Breast epithelium (tissue), 4 donors: ENCODE measurements around the gene PON2. TPM values are rescaled to one million over a fixed set of nuclear protein-coding genes. Genes with fewer than 3 reads are reported as not detected.
A peak's percentile ranks its signal among the peaks of the same experiment; 100 is the strongest.

Experiments used
- DNase-seq, 2 donors: peaks; one replicate each; pipeline ENCODE4 v3.0.0-alpha.2; 2019; ENCODE audit warnings: low spot score in 2 of 2
- H3K27ac ChIP-seq, 2 donors: fragments of 200-600 bp; sonication (generic) in 1 of 2; one replicate each; pipeline ENCODE4 v1.5.1; 2016 to 2019; ENCODE audit warnings: mild to moderate bottlenecking in 1 of 2
- H3K27me3 ChIP-seq, 2 donors: fragments of 200-600 bp; sonication (generic) in 1 of 2; one replicate each; pipeline versions ENCODE4 v1.5.1 to v1.6.0; 2017 to 2019; ENCODE audit warnings: control low read depth in 1 of 2, mild to moderate bottlenecking in 1 of 2
- H3K36me3 ChIP-seq: fragments of 200-600 bp; one replicate; pipeline ENCODE4 v1.5.1; 2019
- H3K4me1 ChIP-seq, 2 donors: fragments of 200-600 bp; sonication (generic); one replicate each; pipeline ENCODE4 v1.5.1; 2016 to 2019; ENCODE audit warnings: control low read depth in 1 of 2
- H3K4me3 ChIP-seq, 3 donors: fragments of 200-600 bp; sonication (generic); 1 replicate in 2 of 3; 2 replicates in 1 of 3; pipeline ENCODE4 v1.5.1; 2016 to 2019; ENCODE audit warnings: mild to moderate bottlenecking in 3 of 3, moderate library complexity in 2 of 3
- H3K9me3 ChIP-seq, 2 donors: fragments of 200-600 bp; sonication (generic) in 1 of 2; one replicate each; pipeline ENCODE4 v1.5.1; 2016 to 2019; ENCODE audit warnings: control low read depth in 1 of 2
- POLR2A ChIP-seq: fragments of 450-650 bp; IDR thresholded peaks from one replicate; pipeline ENCODE4 v1.6.1; 2016; ENCODE audit warnings: antibody characterized with exemption, mild to moderate bottlenecking, moderate library complexity
- POLR2AphosphoS5 ChIP-seq, 3 donors: sonication (generic); formaldehyde crosslinking; IDR thresholded peaks; one replicate each; pipeline ENCODE4 v1.6.1; 2017; ENCODE audit warnings: antibody characterized with exemption in 3 of 3
- intact Hi-C: fragments of 100-400 bp; cut with DNase I; formaldehyde crosslinking; loops from one replicate; pipeline ENCODE4 v1.15.1; 2023; ENCODE audit warnings: low total_unique reads
- total RNA-seq, 3 donors: library from RNA; depleted of rRNA; stranded (reverse); fragments of >200 nt; gene quantifications; one replicate each; pipeline ENCODE4 v1.1.0, GENCODE V29; 2016
- TF ChIP-seq, protein P1 (sequence below), 3 donors: fragments of 450-650 bp; IDR thresholded peaks; one replicate each; pipeline ENCODE4 v1.5.1; 2016 to 2017; ENCODE audit warnings: antibody characterized with exemption in 3 of 3, mild to moderate bottlenecking in 3 of 3, moderate library complexity in 3 of 3

PON2 gene
- total RNA-seq, 3 donors from 2014 or later, result 119 to 168 (median 165) TPM

- DNase-seq, result peak; percentile 22 to 56
Measured at GRCh38 chr7:95396136-95397032, 38.4 kb downstream of the PON2 start, which contains the start of gene PON3. PON3 (minus strand) TSS chr7:95396375; CDS start chr7:95396350, 25 bp downstream.

GRCh38 chr7:95395755-95396135, 39.1 kb downstream of the PON2 start:
- peak overlapping the region; percentile 76 to 77 for H3K27ac ChIP-seq
- intact Hi-C loops, result no loop called here
- no peak for TF ChIP-seq POLR2AphosphoS5 (IDR thresholded peaks at IDR 0.05)
- TF ChIP-seq, protein P1, sequence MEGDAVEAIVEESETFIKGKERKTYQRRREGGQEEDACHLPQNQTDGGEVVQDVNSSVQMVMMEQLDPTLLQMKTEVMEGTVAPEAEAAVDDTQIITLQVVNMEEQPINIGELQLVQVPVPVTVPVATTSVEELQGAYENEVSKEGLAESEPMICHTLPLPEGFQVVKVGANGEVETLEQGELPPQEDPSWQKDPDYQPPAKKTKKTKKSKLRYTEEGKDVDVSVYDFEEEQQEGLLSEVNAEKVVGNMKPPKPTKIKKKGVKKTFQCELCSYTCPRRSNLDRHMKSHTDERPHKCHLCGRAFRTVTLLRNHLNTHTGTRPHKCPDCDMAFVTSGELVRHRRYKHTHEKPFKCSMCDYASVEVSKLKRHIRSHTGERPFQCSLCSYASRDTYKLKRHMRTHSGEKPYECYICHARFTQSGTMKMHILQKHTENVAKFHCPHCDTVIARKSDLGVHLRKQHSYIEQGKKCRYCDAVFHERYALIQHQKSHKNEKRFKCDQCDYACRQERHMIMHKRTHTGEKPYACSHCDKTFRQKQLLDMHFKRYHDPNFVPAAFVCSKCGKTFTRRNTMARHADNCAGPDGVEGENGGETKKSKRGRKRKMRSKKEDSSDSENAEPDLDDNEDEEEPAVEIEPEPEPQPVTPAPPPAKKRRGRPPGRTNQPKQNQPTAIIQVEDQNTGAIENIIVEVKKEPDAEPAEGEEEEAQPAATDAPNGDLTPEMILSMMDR (IDR thresholded peaks at IDR 0.05), result no peak
- TF ChIP-seq POLR2A, result no peak

More at GRCh38 chr7:95396136-95397032, 38.4 kb downstream of the PON2 start, which contains the start of gene PON3:
- H3K9me3 ChIP-seq, result no peaks in the 10 kb centered on the region
- H3K27ac ChIP-seq, result peak within 1 kb of the TSS; percentile 76 to 77
- H3K4me1 ChIP-seq, result no peaks in the 10 kb centered on the region
- H3K4me3 ChIP-seq, result peak within 1 kb of the TSS; percentile 41 to 80 (median 64)
- no peak for TF ChIP-seq POLR2A
- TF ChIP-seq POLR2AphosphoS5 (IDR thresholded peaks at IDR 0.05), result peak in 2 of 3 donors; percentile 23 to 43
- TF ChIP-seq, protein P1 (IDR thresholded peaks at IDR 0.05), result peak in 1 of 3 donors; percentile 21
- H3K36me3 ChIP-seq, result no peaks in the 10 kb centered on the region
- H3K27me3 ChIP-seq, result no peaks in the 10 kb centered on the region
- intact Hi-C loops, result no loop called here

DNA sequence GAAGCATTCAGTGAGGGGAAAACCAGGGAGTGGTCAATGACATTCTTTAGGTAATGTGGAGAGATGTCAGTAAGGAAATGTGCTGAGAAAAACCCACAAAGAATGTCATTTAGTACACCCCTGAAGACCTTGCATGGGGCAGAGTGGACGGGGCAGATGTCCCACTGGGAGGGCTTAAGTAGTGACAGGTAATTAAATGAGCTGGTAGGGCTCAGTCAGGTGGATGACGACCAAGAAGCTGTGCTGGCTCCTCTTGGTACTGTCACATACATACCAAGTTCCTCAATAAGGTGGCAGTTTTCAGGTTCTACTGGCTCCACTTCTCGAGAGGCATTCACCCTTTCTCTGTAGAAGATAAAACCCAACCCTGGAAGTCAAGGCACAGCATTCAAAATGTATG, 40.5 kb downstream of the PON2 start:
- TF ChIP-seq POLR2A (no peak), POLR2AphosphoS5 (IDR thresholded peaks at IDR 0.05) (no peak)
- TF ChIP-seq, protein P1 (IDR thresholded peaks at IDR 0.05), result no peak
- Histone ChIP-seq H3K9me3 (no peaks in the 10 kb centered on the region), H3K27ac (no peak overlapping the region), H3K27me3 (no peaks in the 10 kb centered on the region), H3K4me3 (no peak overlapping the region), H3K36me3 (no peaks in the 10 kb centered on the region), H3K4me1 (no peaks in the 10 kb centered on the region)
- intact Hi-C loops, result no loop called here
- no peak for DNase-seq

More at GRCh38 chr7:95395755-95396135, 39.1 kb downstream of the PON2 start:
- H3K9me3 ChIP-seq, result no peaks in the 10 kb centered on the region
- no peaks in the 10 kb centered on the region for H3K27me3 ChIP-seq
- H3K36me3 ChIP-seq, result no peaks in the 10 kb centered on the region
- H3K4me3 ChIP-seq, result peak overlapping the region; percentile 41 to 80 (median 64)
- no peaks in the 10 kb centered on the region for H3K4me1 ChIP-seq
- no peak for DNase-seq

GRCh38 chr7:95391761-95392160, 43.1 kb downstream of the PON2 start:
- H3K4me3 ChIP-seq, result no peak overlapping the region
- intact Hi-C loops, result no loop called here
- DNase-seq, result no peak

More at GRCh38 chr7:95391761-95392160, 43.1 kb downstream of the PON2 start:
- no peaks in the 10 kb centered on the region for H3K9me3 ChIP-seq
- no peak overlapping the region for H3K27ac ChIP-seq
- TF ChIP-seq, protein P1 (IDR thresholded peaks at IDR 0.05), result no peak
- no peak for TF ChIP-seq POLR2A
- TF ChIP-seq POLR2AphosphoS5 (IDR thresholded peaks at IDR 0.05), result no peak
- H3K27me3 ChIP-seq, result no peaks in the 10 kb centered on the region
- no peaks in the 10 kb centered on the region for H3K4me1 ChIP-seq
- H3K36me3 ChIP-seq, result no peaks in the 10 kb centered on the region
